HCT116 (cell line): ENCODE results near the gene THSD7A.

ENCODE experiments used
- CTCF ChIP-seq, 3 experiments: fragments of 200-600 bp in 1 of 3; sonication (generic) in 1 of 3; IDR thresholded peaks in 2 of 3; conservative IDR thresholded peaks in 1 of 3; 2 replicates each; pipeline ENCODE4 v1.5.1; 2012 to 2017; ENCODE audit warnings: low read depth in 2 of 3, low read length in 2 of 3, antibody characterized with exemption in 1 of 3, borderline replicate concordance in 1 of 3, control low read depth in 1 of 3, mild to moderate bottlenecking in 1 of 3, mixed read lengths in 1 of 3, mixed run types in 1 of 3, moderate library complexity in 1 of 3; ENCODE audit not compliant: insufficient read depth in 1 of 3
- EGR1 ChIP-seq: IDR thresholded peaks from 2 replicates; pipeline ENCODE4 v1.6.1; 2012; ENCODE audit warnings: low read depth
- SP1 ChIP-seq: IDR thresholded peaks from 2 replicates; pipeline ENCODE4 v1.6.1; 2012; ENCODE audit warnings: low read depth

DNA sequence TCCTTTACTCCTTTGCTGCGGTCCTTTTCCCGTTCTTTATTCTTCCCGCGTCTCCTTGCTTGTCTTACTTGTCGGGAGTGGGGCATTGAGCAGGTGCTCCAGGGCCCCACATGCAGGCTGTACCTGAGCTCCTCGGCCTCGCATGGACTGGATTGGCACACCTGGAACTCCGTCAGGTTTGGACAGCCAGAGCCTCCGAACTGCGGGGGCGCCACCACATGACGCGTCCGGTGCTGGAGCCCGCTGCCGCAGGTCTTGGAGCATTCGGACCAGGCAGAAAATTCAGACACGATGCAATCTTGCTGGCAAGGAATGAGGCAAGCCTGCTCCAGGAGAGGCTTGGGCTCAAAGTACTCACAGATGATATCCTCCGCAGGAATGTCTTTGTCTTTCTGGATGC lies 195.7 kb downstream of the THSD7A start:
- no peak for TF ChIP-seq CTCF (IDR thresholded peaks at IDR 0.05 in 2 of 3, conservative IDR thresholded peaks at IDR 0.05 in 1 of 3; ENCODE audit: borderline replicate concordance in 1 of 3, insufficient read depth in 1 of 3, low read depth in 2 of 3, low read length in 2 of 3)
- no peak for TF ChIP-seq EGR1
- no peak for TF ChIP-seq SP1
